AG04450 (cell line): ENCODE data around the gene ZNF777. TPM values are rescaled to one million over a fixed set of nuclear protein-coding genes. Genes with fewer than 3 reads are reported as not detected.

Experiments
- CTCF ChIA-PET: fragments of 300-600, 350-600 bp; formaldehyde crosslinking; extraction: SDS; loops from one replicate; lab custom pipeline; 2022; ENCODE audit warnings: antibody characterized with exemption, inconsistent platforms; lab: Charles Lee
- POLR2A ChIA-PET: fragments of 350-600 bp; formaldehyde crosslinking; extraction: SDS; loops from one replicate; lab custom pipeline; 2021; ENCODE audit warnings: antibody characterized with exemption, inconsistent platforms; lab: Yijun Ruan, JAX
- DNase-seq: peaks from one replicate; pipeline ENCODE4 v3.0.0-alpha.2; 2011; ENCODE audit warnings: low read depth, low spot score
- H3K27ac ChIP-seq: one replicate; pipeline ENCODE4 v1.5.1; 2012; ENCODE audit warnings: low read depth, low read length, control low read depth
- H3K27me3 ChIP-seq: one replicate; pipeline ENCODE4 v1.6.0; 2012; ENCODE audit warnings: low read length; ENCODE audit not compliant: control insufficient read depth, insufficient read depth
- H3K4me3 ChIP-seq: 2 replicates; pipeline ENCODE4 v1.5.1; 2011; ENCODE audit warnings: mild to moderate bottlenecking, low read depth, low read length, control low read depth
- H3K9me3 ChIP-seq: 2 replicates; pipeline ENCODE4 v1.5.1; 2012; ENCODE audit warnings: low read length; ENCODE audit not compliant: control insufficient read depth, insufficient read depth
- CTCF ChIP-seq: IDR thresholded peaks from 2 replicates; pipeline ENCODE4 v1.5.1; 2011; ENCODE audit warnings: low read depth, low read length, control low read depth, inconsistent platforms
- polyA plus RNA-seq: library from polyadenylated mRNA; depleted of rRNA; stranded (reverse); fragments of >200 nt; gene quantifications from 2 replicates; pipeline ENCODE4 v1.2.3, GENCODE V29; 2011

ZNF777 gene
- polyA plus RNA-seq, 1 experiment = 3.4 TPM

GRCh38 chr7:149490083-149490760 is 29.4 kb upstream of the ZNF777 start:
- no peaks in the 10 kb centered on the region for H3K27me3 ChIP-seq
- TF ChIP-seq CTCF = no peak
- DNase-seq = no peak
- no peak overlapping the region for H3K27ac ChIP-seq
- CTCF ChIA-PET = no interaction called here
- no peaks in the 10 kb centered on the region for H3K9me3 ChIP-seq
- POLR2A ChIA-PET = no interaction called here
- H3K4me3 ChIP-seq = no peak overlapping the region

GRCh38 chr7:149489391-149490024 is 28.6 kb upstream of the ZNF777 start:
- ChIA-PET CTCF (no interaction called here), POLR2A (no interaction called here)
- H3K4me3 ChIP-seq = no peak overlapping the region

GRCh38 chr7:149479568-149479967 is 18.7 kb upstream of the ZNF777 start:
- Histone ChIP-seq H3K27ac (no peak overlapping the region), H3K27me3 (no peaks in the 10 kb centered on the region), H3K9me3 (no peaks in the 10 kb centered on the region; the same call in 1 of the 2 replicates), H3K4me3 (no peak overlapping the region)
- no peak for TF ChIP-seq CTCF
- ChIA-PET CTCF (interaction anchor here (1.1 to 1.4 kb wide), 2 partner anchors 18 to 169 kb away, joined by 3 read pairs; partner anchors contain the start of gene ZNF777), POLR2A (no interaction called here)
- no peak for DNase-seq

More at GRCh38 chr7:149489391-149490024, 28.6 kb upstream of the ZNF777 start:
- no peak for DNase-seq
- no peak for TF ChIP-seq CTCF
- Histone ChIP-seq H3K27ac (no peak overlapping the region), H3K27me3 (no peaks in the 10 kb centered on the region), H3K9me3 (no peaks in the 10 kb centered on the region)

- POLR2A ChIA-PET = no interaction called here
- Histone ChIP-seq H3K27me3 (no peaks in the 10 kb centered on the region), H3K9me3 (no peaks in the 10 kb centered on the region; the same call in 1 of the 2 replicates), H3K27ac (no peak overlapping the region), H3K4me3 (no peak overlapping the region)
- CTCF ChIA-PET = interaction anchor here (1.4 kb wide), 1 partner anchor 169 kb away, joined by 3 read pairs; no protein-coding TSS in a partner anchor
- no peak for TF ChIP-seq CTCF
- DNase-seq = no peak
Measured at GRCh38 chr7:149478754-149479153, 17.9 kb upstream of the ZNF777 start.
